HepG2 (cell line): ENCODE data around the gene EFS. TPM values are rescaled to one million over a fixed set of nuclear protein-coding genes. Genes with fewer than 3 reads are reported as not detected.

Experiments
- ATF7 ChIP-seq, 2 experiments: fragments of 450-650 bp in 1 of 2; sonication (generic) in 1 of 2; formaldehyde crosslinking in 1 of 2; IDR thresholded peaks; 2 replicates each; pipeline versions ENCODE4 v1.4.0 to v1.6.1; 2016 to 2020; ENCODE audit warnings: antibody characterized with exemption in 1 of 2, mild to moderate bottlenecking in 1 of 2, missing genetic modification reagents in 1 of 2
- GLI4 ChIP-seq: sonication (generic); formaldehyde crosslinking; IDR thresholded peaks from 2 replicates; pipeline ENCODE4 v1.5.1; 2020; ENCODE audit warnings: missing genetic modification reagents, mild to moderate bottlenecking, moderate library complexity, borderline replicate concordance
- JDP2 ChIP-seq: sonication (generic); formaldehyde crosslinking; IDR thresholded peaks from 2 replicates; pipeline ENCODE4 v1.8.1; 2022; ENCODE audit warnings: missing genetic modification reagents, borderline replicate concordance
- POLR2AphosphoS2 ChIP-seq: IDR thresholded peaks from 2 replicates; pipeline ENCODE4 v1.6.1; 2011; ENCODE audit warnings: low read depth, low read length, improper control_type of control experiment
- REPIN1 ChIP-seq: sonication (generic); formaldehyde crosslinking; IDR thresholded peaks from 2 replicates; pipeline ENCODE4 v1.8.0; 2022; ENCODE audit warnings: missing genetic modification reagents, low read depth, mild to moderate bottlenecking, borderline replicate concordance
- SNAI1 ChIP-seq: sonication (generic); formaldehyde crosslinking; IDR thresholded peaks from 2 replicates; pipeline ENCODE4 v1.5.0; 2020; ENCODE audit warnings: mild to moderate bottlenecking, missing genetic modification reagents, borderline replicate concordance
- ZIK1 ChIP-seq: sonication (generic); formaldehyde crosslinking; IDR thresholded peaks from 2 replicates; pipeline ENCODE4 v1.5.0; 2020; ENCODE audit warnings: mild to moderate bottlenecking, low read depth, missing genetic modification reagents, borderline replicate concordance
- ZKSCAN1 ChIP-seq: fragments of 150-350 bp; IDR thresholded peaks from 2 replicates; pipeline ENCODE4 v1.6.1; 2014; ENCODE audit warnings: low read length
- ZNF136 ChIP-seq: sonication (generic); formaldehyde crosslinking; IDR thresholded peaks from 2 replicates; pipeline ENCODE4 v1.8.1; 2022; ENCODE audit warnings: low read depth, mild to moderate bottlenecking, moderate library complexity, missing genetic modification reagents
- ZNF207 ChIP-seq: fragments of 450-650 bp; IDR thresholded peaks from 2 replicates; pipeline ENCODE4 v1.6.1; 2016; ENCODE audit warnings: antibody characterized with exemption, borderline replicate concordance
- ZNF232 ChIP-seq: sonication (generic); formaldehyde crosslinking; IDR thresholded peaks from 2 replicates; pipeline ENCODE4 v1.4.0; 2020; ENCODE audit warnings: missing genetic modification reagents, borderline replicate concordance
- ZNF263 ChIP-seq: sonication (generic); formaldehyde crosslinking; IDR thresholded peaks from 2 replicates; pipeline ENCODE4 v1.4.0; 2020; ENCODE audit warnings: missing genetic modification reagents
- ZNF264 ChIP-seq: sonication (generic); formaldehyde crosslinking; IDR thresholded peaks from 2 replicates; pipeline ENCODE4 v1.4.0; 2020; ENCODE audit warnings: missing genetic modification reagents
- polyA plus RNA-seq, 8 experiments: library from polyadenylated mRNA; depleted of rRNA in 3 of 8; stranded (reverse) in 7 of 8; unstranded in 1 of 8; fragments of >200 nt; fragmentation: Illumina TruSeq in 4 of 8; extraction: Trizol in 4 of 8; gene quantifications; 2 replicates each; pipeline versions ENCODE4 v1.2.1 to v1.2.3, GENCODE V29; 2011 to 2016; ENCODE audit warnings: low read depth in 4 of 8, missing spikeins in 1 of 8, mixed read lengths in 1 of 8; ENCODE audit not compliant: insufficient read depth in 1 of 8
- total RNA-seq, 5 experiments: library from RNA; depleted of rRNA; stranded (reverse); fragments of >200 nt; fragmentation: Illumina TruSeq; extraction: Trizol; gene quantifications; 2 replicates each; pipeline ENCODE4 v1.2.3, GENCODE V29; 2016; ENCODE audit warnings: low read depth in 1 of 5
- TF ChIP-seq, protein P1 (sequence below): sonication (generic); formaldehyde crosslinking; IDR thresholded peaks from 2 replicates; pipeline ENCODE4 v1.4.0; 2020; ENCODE audit warnings: missing genetic modification reagents
- TF ChIP-seq, protein P2 (sequence below): sonication (generic); formaldehyde crosslinking; IDR thresholded peaks from 2 replicates; pipeline ENCODE4 v1.8.1; 2023; ENCODE audit warnings: mild to moderate bottlenecking, missing genetic modification reagents, borderline replicate concordance
- TF ChIP-seq, protein P3 (sequence below): sonication (generic); formaldehyde crosslinking; IDR thresholded peaks from 2 replicates; pipeline ENCODE4 v1.9.0; 2021; ENCODE audit warnings: missing genetic modification reagents, mild to moderate bottlenecking, borderline replicate concordance
- TF ChIP-seq, protein P4 (sequence below): sonication (generic); formaldehyde crosslinking; IDR thresholded peaks from 2 replicates; pipeline ENCODE4 v1.8.1; 2023; ENCODE audit warnings: mild to moderate bottlenecking, moderate library complexity, missing genetic modification reagents
- TF ChIP-seq, protein P5 (sequence below): sonication (generic); formaldehyde crosslinking; IDR thresholded peaks from 2 replicates; pipeline ENCODE4; 2020; ENCODE audit warnings: missing genetic modification reagents, mild to moderate bottlenecking, borderline replicate concordance

Gene EFS
- total and polyA plus RNA-seq, 2 of the 13 experiments (the other 11 are each of a cell fraction or from before 2014, with no cell fraction given): not detected

DNA sequence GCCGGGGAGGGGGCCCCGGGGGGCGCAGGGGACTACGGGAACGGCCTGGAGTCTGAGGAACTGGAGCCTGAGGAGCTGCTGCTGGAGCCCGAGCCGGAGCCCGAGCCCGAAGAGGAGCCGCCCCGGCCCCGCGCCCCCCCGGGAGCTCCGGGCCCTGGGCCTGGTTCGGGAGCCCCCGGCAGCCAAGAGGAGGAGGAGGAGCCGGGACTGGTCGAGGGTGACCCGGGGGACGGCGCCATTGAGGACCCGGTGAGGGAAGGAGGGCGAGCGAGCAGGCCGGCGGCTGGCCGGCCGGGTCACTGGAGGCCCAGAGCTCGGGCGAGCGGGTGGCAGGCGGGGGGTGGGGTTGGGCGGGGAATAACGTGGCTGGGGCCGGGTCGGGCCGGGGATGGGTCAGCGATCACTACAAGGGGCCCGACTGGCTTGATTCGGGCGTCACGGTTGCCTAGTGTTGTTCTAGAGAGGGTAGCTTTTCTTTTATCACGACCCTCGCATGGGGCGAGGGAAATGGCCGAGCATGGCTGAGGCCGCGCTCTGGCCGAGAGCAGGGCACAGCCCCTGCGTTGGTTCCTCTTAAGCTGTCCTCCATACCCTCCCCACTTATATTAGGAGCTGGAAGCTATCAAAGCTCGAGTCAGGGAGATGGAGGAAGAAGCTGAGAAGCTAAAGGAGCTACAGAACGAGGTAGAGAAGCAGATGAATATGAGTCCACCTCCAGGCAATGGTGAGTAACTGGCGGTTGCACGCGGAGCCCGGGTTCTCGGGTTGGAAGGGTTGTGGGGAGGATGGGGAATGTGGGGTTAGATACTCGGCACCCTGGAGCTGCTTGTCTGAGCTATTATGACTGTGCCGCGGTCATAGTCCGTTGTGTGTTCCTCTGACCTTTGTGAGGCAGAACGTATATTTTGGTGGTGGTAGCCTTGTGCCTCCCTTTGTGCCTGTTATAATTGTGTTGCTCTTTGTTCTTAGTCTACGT is 43.1 kb downstream of the EFS start (continued):
- TF ChIP-seq, protein P1, sequence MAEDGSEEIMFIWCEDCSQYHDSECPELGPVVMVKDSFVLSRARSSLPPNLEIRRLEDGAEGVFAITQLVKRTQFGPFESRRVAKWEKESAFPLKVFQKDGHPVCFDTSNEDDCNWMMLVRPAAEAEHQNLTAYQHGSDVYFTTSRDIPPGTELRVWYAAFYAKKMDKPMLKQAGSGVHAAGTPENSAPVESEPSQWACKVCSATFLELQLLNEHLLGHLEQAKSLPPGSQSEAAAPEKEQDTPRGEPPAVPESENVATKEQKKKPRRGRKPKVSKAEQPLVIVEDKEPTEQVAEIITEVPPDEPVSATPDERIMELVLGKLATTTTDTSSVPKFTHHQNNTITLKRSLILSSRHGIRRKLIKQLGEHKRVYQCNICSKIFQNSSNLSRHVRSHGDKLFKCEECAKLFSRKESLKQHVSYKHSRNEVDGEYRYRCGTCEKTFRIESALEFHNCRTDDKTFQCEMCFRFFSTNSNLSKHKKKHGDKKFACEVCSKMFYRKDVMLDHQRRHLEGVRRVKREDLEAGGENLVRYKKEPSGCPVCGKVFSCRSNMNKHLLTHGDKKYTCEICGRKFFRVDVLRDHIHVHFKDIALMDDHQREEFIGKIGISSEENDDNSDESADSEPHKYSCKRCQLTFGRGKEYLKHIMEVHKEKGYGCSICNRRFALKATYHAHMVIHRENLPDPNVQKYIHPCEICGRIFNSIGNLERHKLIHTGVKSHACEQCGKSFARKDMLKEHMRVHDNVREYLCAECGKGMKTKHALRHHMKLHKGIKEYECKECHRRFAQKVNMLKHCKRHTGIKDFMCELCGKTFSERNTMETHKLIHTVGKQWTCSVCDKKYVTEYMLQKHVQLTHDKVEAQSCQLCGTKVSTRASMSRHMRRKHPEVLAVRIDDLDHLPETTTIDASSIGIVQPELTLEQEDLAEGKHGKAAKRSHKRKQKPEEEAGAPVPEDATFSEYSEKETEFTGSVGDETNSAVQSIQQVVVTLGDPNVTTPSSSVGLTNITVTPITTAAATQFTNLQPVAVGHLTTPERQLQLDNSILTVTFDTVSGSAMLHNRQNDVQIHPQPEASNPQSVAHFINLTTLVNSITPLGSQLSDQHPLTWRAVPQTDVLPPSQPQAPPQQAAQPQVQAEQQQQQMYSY: peak; percentile 59
- TF ChIP-seq, protein P2, sequence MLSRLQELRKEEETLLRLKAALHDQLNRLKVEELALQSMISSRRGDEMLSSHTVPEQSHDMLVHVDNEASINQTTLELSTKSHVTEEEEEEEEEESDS (CRISPR knock-in tag): peak; percentile 90
- TF ChIP-seq ATF7 (IDR thresholded peaks at IDR 0.05) (no peak), ATF7 (CRISPR knock-in tag; IDR thresholded peaks at IDR 0.05) (peak; percentile 53; the same call in 1 of the 2 replicates), ZNF207 (no peak), ZIK1 (no peak; the same call in 1 of the 2 replicates), POLR2AphosphoS2 (no peak), ZNF232 (CRISPR knock-in tag) (peak; percentile 92), JDP2 (no peak; the same call in 1 of the 2 replicates), ZNF136 (CRISPR knock-in tag) (0 out of 2 replicates have a peak, but pooled peaks have one; percentile 50), ZNF263 (CRISPR knock-in tag) (peak; percentile 90), ZNF264 (peak; percentile 37; the same call in 1 of the 2 replicates), GLI4 (CRISPR knock-in tag) (no peak), REPIN1 (CRISPR knock-in tag) (peak; percentile 70), SNAI1 (CRISPR knock-in tag) (0 out of 2 replicates have a peak, but pooled peaks have one; percentile 40), ZKSCAN1 (peak; percentile 41; the same call in 1 of the 2 replicates)
- TF ChIP-seq, protein P3, sequence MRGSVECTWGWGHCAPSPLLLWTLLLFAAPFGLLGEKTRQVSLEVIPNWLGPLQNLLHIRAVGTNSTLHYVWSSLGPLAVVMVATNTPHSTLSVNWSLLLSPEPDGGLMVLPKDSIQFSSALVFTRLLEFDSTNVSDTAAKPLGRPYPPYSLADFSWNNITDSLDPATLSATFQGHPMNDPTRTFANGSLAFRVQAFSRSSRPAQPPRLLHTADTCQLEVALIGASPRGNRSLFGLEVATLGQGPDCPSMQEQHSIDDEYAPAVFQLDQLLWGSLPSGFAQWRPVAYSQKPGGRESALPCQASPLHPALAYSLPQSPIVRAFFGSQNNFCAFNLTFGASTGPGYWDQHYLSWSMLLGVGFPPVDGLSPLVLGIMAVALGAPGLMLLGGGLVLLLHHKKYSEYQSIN (CRISPR knock-in tag): no peak
- TF ChIP-seq, protein P4, sequence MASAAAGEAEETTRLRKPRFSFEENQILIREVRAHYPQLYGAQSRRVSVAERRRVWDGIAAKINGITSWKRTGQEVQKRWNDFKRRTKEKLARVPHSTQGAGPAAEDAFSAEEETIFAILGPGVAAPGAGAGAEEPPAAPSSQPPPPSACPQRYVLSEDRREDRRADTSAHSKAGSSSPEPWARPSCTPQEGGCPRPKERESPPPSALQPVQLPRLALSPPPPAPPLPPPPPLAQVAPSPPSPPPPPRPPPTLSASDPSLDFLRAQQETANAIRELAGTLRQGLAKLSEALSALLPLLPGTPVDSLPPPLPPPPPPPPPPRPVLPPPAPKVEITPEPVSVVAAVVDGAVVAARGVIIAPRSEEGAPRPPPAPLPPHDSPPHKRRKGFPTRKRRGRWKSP (CRISPR knock-in tag): no peak
- TF ChIP-seq, protein P5, sequence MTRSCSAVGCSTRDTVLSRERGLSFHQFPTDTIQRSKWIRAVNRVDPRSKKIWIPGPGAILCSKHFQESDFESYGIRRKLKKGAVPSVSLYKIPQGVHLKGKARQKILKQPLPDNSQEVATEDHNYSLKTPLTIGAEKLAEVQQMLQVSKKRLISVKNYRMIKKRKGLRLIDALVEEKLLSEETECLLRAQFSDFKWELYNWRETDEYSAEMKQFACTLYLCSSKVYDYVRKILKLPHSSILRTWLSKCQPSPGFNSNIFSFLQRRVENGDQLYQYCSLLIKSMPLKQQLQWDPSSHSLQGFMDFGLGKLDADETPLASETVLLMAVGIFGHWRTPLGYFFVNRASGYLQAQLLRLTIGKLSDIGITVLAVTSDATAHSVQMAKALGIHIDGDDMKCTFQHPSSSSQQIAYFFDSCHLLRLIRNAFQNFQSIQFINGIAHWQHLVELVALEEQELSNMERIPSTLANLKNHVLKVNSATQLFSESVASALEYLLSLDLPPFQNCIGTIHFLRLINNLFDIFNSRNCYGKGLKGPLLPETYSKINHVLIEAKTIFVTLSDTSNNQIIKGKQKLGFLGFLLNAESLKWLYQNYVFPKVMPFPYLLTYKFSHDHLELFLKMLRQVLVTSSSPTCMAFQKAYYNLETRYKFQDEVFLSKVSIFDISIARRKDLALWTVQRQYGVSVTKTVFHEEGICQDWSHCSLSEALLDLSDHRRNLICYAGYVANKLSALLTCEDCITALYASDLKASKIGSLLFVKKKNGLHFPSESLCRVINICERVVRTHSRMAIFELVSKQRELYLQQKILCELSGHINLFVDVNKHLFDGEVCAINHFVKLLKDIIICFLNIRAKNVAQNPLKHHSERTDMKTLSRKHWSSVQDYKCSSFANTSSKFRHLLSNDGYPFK (CRISPR knock-in tag): peak; percentile 73
